HG02571 (cell line): ENCODE measurements around the gene AMY2B.
"Not testable (repeated sequence)": the region's sequence is repeated elsewhere in the genome, so short reads cannot be mapped to it uniquely, and the experiment has no call there.

ENCODE experiments used
- ATAC-seq: cut with Tn5 transposase; IDR thresholded peaks from one replicate; pipeline ENCODE4 v1.9.1; 2021; ENCODE audit warnings: mild to moderate bottlenecking, moderate library complexity; ENCODE audit not compliant: unreplicated experiment

Gene AMY2B

GRCh38 chr1:103616994-103617477 lies 45.6 kb downstream of the AMY2B start, which contains the start of gene AMY2A:
TSS of gene AMY2A (plus strand) at chr1:103617427. CDS start at chr1:103617441, 14 bp downstream.
- ATAC-seq = not testable (repeated sequence)

- not testable (repeated sequence) for ATAC-seq
Observed at GRCh38 chr1:103627436-103627835, 56.0 kb downstream of the AMY2B start.
